Measurements from ENCODE around the gene SIGLEC14.
"Not testable (repeated sequence)": the region's sequence is repeated elsewhere in the genome, so short reads cannot be mapped to it uniquely, and the experiment has no call there.

SIGLEC14 gene, protein sequence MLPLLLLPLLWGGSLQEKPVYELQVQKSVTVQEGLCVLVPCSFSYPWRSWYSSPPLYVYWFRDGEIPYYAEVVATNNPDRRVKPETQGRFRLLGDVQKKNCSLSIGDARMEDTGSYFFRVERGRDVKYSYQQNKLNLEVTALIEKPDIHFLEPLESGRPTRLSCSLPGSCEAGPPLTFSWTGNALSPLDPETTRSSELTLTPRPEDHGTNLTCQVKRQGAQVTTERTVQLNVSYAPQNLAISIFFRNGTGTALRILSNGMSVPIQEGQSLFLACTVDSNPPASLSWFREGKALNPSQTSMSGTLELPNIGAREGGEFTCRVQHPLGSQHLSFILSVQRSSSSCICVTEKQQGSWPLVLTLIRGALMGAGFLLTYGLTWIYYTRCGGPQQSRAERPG

DNA sequence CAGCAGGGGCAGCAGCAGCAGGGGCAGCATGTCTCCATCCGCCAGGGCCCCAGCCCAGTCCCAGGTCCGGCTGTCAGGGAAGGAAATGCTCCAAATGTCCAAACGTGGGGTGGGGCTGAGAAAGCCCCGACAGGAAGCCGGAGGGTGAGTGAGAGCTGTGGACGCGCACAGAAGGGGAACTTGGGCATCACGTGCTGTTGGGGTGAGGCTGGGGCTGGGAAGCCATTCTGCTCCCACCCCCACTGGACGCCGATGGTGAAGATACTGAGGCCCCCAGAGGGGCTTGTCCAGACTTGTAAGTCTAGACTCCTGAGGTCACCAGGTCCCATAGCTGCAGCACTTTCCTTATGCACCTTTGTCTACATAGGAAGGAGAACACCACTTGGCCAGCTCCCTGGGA is at the start of gene SIGLEC14:
Gene SIGLEC14 (minus strand): TSS at position 96 of the 400 bp plus-strand sequence. CDS start 66 bp downstream, at position 30.
- DNase-seq = not testable (repeated sequence)

DNA sequence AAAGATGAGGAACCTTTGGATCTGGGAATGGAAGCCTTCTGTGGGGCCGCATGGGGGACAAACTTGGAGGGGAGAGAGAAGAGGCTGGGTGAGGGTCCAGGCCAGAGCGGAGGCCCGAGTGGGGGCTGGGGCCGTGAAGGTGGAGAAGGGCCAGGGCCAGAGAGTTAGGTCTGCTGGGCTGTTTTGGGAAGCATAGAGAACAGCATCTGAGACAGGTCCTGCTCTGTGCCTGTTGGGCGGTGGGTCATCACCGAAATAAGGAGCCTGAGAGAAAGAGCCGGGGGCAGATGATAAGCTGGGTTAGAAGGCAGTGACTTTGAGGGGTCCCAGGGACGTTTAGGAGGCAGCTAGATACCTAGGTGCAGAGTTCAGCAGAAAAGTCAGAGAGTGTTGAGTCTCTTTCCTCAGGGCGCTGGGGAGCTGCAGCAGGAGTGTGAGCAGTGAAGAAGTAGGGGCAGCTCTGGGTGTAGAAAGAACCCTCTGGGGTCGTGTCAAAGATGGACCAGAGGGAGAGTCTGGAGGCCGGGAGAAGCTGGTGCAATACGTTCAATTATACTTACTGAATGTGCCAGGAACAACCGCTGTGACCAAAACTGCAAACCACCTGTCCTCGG is 49.2 kb upstream of the SIGLEC14 start:
- no peak for DNase-seq

DNA sequence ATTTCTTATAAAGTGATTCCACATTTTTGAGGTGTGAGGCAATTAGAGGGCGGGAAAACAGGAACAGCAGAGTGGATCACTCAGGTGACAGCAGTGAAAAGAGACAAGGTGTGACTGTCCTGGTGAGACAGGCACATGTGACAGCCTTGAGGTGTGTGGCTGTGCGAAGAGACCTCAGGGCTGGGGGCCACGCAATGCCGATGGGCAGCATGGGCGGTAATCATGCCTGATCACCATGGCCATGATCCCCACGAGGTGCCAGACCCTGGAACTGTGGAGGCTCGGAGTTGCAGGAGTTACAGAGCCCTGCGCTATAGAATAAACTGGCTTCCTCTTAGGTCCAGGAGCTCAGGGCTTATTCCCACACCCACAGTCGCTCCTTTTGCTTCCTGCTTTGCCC is 48.5 kb upstream of the SIGLEC14 start:
- no peak for DNase-seq

DNA sequence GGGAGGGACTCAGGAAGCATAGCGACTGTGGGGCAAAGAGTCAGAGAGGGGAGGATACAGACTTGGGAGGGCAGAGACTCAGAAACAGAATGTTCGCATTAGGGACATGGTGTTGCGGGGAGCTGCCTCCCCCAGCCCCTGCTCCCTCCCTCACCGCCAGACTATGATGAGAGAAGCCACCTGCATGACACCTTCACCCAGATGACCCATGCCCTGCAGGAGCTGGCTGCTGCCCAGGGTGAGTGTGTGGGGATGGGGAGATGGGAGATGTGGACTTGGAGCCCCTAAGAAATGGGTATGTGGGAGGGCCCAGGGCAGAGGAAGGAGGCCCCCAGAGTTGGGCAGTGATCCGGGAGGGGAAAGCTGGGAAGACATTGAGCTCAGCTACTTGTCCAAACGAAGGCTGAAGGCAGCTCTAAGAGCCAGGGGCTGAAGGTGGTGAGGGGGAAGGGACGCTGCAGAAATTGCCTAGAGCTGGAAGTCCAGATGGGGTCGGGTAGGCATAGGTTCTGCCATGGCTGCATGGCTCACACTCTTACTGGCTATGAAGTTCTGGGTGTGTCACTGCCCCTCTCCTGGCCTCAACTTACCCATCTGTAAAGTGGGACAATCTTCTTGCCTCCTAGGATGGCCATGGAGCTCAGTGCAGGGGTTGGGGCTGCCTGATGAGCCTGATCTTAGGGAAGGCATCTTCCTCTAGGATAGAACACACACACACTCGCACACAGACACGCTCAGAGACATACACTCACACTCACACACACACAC is 47.9 kb upstream of the SIGLEC14 start:
- DNase-seq = no peak

DNA sequence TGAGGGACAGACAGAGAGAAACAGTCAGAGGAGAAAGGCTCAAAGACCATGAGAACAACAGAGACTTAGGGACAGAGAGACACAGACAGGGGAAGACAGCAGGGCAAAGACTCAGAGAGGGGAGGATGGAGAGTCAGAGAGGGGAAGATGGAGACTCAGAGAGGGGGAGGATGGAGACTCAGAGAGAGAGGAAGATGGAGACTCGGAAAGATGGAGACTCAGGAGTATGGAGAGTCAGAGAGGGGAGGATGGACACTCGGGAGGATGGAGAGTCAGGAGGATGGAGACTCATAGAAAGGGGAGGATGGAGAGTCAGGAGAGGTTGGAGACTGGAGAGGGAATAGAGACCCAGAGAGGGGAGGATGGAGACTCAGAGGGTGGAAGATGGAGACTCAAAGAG is 47.2 kb upstream of the SIGLEC14 start:
- no peak for DNase-seq

DNA sequence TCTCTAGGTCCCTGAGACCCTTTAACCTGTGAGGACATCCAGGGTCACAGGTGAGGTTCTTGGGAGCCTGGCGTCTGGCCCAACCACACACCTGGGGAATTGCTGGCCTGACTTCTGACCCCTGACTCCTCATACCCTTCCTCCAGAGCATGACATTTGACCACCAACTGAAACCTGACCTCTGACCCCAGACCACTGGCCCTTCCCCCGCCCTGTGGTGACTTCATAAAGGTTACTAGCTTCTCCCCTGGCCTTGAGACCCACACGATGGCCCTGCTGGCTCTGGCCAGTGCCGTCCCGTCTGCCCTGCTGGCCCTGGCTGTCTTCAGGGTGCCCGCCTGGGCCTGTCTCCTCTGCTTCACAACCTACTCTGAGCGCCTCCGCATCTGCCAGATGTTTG is 46.6 kb upstream of the SIGLEC14 start, which contains the start of gene SPACA6:
Gene SPACA6 (plus strand): TSS at position 71 of the 400 bp plus-strand sequence. CDS start 197 bp downstream, at position 268.
- DNase-seq = no peak

DNA sequence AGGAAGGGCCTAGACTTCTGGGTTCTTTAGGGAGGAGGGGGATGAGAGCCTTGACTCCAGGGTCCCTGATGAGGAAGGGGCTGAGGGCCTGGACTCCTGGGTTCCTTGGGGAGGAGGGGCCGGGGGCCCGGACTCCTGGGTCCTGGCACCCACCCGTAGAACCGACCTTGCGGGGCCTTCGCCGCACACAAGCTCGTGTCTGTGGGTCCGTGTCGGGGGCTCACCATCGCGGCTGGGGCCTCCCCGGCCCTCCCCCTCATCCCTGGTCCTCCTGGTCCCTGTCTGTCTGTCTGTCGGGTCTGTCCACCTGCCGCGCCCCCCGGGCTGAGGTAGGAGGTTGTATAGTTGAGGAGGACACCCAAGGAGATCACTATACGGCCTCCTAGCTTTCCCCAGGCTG is 45.8 kb upstream of the SIGLEC14 start:
- DNase-seq = no peak

DNA sequence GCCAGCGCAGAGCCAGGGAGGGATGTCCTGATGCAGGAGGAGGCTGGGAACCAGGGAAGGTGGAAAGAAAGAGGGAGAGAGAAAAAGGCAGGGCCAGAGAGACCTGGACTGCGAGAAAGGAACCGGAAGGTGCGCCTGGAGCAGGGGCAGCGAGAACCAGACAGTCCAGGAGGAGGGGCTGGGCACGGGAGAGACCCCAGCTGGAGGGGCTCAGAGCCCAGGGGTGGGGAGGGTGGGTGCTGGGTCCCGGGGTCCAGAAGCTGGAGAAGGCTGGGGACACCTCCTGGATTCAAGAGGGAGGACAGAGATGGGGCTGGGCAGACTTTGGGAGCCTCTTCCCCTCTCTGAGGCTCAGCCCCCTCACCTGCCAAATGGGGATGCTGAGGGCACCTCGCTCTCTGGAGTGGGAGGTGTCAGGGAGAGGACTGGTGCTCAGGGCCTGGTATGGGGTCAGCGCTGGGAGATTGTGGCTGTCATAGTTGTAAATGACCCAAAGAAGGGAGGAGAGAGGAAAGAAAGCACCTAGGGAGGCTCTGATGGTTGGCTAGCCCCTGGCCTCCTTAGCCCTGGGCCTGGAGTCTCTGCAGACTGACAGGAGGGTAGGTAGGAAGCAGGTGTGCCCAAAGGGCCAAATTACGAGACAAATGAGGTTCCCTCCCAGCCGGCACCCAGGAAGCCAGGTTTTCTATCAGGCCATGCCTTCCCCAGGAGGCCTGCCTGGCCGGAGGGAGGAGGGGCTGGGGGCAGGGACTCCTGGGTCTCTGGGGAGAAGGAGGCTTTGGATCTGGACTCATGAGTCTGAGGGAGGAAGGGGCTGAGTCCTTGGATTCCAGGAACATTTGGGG is 45.2 kb upstream of the SIGLEC14 start:
- no peak for DNase-seq

DNA sequence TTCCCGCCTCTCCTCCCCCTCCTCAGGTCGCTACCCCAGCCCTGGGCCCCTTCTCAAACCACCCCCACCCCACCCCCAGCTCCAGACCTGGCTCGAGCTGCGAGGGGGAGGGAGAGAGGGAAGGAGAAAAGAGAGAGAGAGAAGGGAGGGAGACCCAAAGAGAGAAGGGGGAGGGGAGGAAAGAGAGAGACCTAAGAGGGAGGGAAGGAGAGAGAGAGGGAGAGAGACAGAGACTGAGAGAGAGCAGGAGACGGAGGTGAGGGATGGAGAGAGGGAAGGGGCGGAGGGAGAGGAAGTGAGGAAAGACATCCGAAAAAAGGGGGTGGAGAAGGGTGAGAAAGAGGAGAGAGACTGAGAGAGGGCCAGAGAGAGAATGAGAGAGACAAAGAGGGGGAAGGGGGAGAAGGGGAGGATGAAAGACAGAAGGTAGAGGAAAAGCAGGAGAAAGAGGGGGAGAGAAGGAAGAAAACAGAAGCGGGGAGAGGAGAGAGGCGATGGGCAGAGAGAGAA is 44.5 kb upstream of the SIGLEC14 start:
- DNase-seq = no peak

DNA sequence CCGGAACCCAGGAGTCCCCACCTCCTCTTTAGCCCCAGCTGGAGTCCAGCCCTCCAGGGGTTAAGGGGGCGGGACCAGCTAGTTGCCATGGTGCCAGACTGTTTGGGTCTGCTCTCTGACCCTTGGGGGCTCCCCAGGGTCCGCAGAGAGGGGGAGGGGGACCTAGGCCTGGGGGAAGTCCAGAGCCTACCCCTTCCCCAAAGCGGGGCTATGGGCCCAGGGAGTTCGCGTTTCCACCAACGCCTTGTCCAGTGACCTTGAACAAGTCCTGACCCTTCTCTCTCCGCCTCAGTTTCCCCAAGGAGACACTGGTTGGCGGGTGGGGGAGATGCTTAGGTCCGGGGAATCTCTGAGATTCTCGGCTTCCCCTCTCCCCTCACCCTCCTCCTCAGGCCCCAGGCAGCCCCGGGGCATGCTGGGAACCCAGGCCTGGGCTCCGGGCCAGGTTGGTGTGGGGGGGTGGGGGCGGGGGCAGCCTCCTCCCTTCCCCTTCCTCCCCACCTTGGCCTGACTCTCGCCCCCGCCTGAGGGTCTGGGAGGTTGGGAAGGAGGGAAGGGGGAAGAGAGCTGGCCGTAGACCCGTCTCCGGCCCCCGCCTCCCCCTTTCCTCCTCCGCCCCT is 43.9 kb upstream of the SIGLEC14 start:
- DNase-seq = peak; percentile 39

DNA sequence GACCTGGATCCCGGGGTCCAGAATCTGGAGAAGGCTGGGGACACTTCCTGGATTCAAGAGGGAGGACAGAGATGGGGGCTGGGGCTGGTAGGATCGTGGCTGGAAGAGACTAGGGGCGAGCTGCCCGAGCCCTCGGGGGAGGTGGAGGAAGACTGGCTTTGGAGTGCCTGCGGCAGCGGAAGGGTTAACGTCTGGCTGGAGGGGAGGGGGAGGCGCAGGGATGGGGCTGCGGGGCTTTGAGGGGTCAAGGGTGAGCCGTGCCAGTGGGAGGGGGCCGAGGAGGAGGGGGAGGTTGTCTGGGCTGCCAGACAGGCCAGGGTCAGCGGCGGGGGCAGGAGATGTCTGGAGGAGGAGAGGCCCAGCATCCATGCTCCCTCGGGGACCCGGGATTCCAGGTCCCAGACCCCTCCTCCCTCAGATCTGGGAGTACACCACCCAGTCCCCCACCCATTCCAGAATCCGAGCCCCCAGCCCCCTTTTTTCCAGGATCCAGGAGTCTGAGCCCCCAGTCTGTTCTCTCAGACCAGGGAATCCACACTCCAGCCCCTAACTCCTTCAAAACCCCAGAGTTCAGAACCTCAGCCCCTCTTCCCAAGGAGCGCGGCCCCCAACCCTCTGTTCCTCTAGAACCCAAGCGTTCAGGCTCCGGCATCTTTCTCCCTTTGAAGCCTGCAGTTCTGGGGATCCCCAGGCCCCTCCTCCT is 43.3 kb upstream of the SIGLEC14 start:
- peak; percentile 2 for DNase-seq

DNA sequence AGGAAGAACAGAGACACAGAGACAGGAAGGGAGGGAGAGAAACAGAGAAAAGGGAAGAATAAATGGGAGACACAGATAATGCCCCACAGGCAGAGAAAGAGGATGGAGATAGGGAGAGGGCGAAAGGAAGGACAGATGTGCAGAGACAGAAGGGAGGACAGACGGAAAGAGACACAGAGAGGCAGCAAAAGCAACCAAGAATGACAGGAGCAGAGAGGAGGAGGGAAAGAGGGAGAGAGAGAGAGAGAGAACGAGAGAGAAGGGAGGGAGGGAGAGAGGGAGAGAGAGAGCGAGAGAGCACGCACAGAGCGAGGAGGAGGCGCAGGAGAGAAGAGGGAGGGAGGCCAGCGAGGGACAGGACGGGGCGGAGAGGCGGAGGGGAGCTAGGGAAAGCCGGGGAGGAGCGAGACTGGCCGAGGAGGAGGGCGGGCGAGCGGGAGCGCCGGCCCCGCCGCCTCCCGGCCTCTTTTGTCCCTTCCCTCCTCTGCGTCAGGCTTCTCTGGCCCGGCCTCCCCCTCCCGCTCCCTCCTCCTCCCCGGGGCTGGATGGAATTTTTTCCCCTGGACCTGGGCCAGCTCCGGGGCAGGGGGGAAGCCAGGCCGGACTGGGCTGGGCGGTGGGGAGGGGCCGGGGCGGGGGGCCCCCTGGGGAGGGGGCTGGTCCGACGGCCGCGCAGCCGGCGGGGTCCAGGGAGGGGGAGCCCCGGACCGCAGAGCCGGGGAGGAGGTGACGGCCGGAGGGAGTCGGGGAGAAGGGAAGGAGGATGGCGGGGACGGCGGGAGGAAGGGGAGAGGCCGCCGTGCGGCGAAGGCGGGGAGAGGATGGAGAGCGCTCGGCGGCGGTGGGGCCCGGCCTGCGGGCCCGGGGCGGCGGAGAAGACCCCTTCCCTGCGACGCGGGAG is 42.3 kb upstream of the SIGLEC14 start:
- DNase-seq = peak; percentile 82

DNA sequence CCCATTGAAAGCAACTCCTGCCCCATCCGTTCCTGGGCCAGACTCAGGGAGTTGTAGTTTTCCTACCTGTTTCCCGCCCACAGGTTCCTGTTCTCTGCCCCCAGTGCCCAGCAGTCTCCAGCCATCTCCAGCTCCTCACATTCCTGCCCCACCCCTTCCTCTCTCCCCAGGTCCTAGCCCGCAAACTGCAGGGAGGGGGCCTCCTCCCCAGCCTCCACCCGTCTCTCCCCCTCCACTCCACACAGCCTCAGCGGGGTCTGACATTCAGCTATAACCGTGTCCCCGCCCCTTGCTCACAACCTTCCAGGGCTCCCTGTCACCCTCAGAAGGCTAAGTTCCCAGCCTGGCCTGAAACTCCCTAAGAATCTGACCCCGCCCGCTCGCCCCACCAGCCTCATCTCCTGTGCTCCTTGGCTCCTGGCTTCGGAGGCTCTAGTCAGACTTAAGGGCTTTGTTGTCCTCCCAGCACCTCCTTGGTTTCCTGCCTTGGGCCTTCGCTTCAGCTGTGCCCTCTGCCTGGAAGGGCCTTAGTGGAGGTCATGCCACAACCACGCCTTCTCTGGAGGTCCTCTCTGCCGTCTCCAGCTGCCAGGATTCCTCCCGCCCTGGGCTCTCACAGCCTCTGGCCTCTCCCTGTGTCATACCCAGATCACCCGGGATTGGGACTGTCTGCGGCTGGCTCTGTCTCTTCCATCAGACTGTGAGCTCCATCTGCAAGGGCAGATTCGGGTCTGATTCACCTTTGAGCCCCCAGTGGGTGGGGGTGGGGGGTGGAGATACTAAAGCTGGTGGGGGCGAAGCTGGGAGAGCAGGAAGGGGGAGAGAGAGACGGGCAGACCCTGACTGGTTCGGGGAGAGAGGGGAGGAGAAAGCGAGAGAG is 41.4 kb upstream of the SIGLEC14 start:
- DNase-seq = peak; percentile 3

DNA sequence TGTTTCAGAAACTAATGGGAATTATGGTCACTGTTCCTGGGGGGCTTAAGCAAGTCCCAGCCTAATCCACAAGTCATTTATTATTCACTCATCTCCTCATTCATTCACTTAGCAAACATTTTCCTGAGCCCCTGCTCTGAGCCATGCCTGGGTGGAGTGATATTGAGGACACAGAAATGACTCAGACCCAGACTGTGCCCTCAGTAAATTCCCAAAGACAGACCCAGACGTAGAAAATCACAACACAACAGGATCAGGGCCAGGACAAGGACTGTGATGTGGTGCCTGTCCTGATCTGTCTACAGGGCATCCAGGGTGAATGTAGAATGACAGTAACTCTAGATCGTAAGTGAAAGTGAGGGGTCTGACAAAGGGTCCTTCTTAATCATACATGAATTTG is 39.5 kb upstream of the SIGLEC14 start:
- no peak for DNase-seq

DNA sequence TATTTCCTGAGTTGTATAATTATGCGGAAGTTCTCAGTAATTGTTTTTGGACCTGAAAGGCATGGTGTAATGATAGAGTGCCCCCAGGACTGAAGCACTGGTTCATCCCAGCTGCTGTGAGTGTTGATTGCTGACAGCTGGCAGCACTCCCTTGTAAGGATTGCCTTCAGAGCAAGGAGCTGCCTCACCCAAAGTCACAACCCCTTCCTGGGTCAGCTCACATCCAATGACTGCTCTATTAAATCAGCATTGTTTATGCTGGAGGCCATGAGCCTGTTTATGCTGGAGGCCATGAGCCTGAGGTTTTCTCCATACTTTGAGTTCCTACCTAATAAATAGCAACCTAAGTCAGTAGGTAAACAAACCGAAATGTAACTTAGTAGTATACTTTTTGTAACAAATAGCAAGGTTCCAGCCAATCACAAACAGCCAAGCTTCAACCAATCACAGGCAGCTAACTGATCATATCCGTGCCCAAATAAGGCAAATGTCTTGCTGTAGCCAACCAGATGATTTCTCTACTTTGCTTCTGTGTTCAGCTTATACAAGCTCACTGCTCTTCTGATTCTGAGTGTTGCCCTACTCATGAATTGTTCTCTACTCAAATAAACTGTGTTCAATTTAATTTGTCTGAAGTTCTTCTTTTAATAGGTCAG is 34.8 kb upstream of the SIGLEC14 start:
- no peak for DNase-seq

DNA sequence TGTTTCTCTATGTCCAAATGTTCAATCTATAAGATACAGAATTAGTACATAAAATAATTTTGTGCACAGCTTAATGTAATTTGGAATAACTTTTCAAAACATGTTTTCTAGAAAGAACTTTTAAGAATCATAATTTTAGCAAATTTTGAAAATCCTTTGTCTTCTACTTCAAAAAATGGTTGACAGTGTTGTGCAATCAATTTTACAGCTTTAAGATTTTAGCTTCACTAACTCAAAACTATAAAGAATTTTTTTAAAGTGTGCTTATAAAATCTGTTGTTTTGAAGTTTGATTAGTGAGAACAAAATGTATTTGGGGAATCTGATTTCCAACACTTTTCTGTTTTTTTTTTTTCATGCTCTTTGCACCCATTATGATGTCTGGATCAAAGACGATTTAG is 33.8 kb upstream of the SIGLEC14 start:
- DNase-seq = no peak

DNA sequence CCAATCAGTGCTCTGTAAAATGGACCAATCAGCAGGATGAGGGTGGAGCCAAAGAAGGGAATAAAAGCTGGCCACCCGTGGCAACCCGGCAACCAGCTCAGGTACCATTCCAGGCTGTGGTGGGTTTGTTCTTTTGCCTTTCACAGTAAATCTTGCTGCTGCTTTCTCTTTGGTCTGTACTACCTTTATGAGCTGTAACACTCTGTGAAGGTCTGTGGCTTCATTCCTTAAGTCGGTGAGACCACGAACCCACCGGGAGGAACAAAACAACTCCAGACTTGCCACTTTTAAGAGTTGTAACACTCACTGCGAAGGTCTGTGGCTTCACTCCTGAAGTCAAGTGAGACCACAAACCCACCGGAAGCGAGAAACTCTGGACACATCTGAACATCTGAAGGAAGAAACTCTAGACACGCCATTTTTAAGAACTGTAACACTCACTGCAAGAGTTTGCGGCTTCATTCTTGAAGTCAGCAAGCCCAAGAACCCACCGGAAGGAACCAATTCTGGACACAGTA is 30.0 kb upstream of the SIGLEC14 start:
- DNase-seq = no peak

DNA sequence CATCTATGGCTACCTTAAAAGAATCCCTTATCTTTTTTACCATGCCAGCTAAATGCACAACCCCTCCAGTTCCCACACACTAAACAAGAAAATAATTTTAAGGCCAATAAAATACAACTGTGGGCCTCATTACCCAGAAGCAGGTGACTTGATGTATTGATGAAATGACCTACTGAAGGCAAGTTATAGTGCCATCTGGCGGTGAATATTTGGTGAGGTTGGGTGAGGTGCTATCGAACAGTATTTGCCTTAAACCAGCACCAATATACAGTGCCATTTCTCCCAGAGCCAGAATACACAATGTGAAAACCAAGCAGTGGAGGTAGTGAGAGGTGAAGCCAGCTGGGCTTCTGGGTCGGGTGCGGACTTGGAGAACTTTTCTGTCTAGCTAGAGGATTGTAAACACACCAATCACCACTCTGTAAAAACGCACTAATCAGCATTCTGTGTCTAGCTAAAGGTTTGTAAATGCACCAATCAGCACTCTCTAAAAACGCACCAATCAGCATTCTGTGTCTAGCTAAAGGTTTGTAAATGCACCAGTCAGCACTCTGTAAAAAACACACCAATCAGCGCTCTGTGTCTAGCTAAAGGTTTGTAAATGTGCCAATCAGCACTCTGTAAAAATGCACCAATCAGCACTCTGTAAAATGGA is 29.4 kb upstream of the SIGLEC14 start:
- not testable (repeated sequence) for DNase-seq

Measured in NCI-H774 (cell line).